KMS-11 (cell line): ENCODE data around the gene PHPT1.

Experiments used
- H2AFZ ChIP-seq: fragments of 200-600 bp; sonication (generic); 2 replicates; pipeline ENCODE4 v1.6.1; 2016; ENCODE audit warnings: antibody characterized with exemption, mixed run types, low read depth
- H3K27ac ChIP-seq: fragments of 200-600 bp; sonication (generic); 2 replicates; pipeline ENCODE4 v1.6.1; 2016; ENCODE audit warnings: mild to moderate bottlenecking, mixed run types
- H3K27me3 ChIP-seq: fragments of 200-600 bp; sonication (generic); 2 replicates; pipeline ENCODE4 v1.6.1; 2017; ENCODE audit warnings: mild to moderate bottlenecking, low read depth, mixed run types, moderate library complexity; ENCODE audit not compliant: insufficient read depth
- H3K36me3 ChIP-seq: fragments of 200-600 bp; sonication (generic); 2 replicates; pipeline ENCODE4 v1.6.1; 2017; ENCODE audit warnings: mild to moderate bottlenecking, mixed run types; ENCODE audit not compliant: insufficient read depth
- H3K4me1 ChIP-seq: fragments of 200-600 bp; sonication (generic); 2 replicates; pipeline ENCODE4 v1.6.1; 2016; ENCODE audit warnings: mild to moderate bottlenecking, low read depth, mixed run types; ENCODE audit not compliant: poor library complexity, severe bottlenecking
- H3K4me2 ChIP-seq: fragments of 200-600 bp; sonication (generic); 2 replicates; pipeline ENCODE4 v1.7.0; 2016; ENCODE audit warnings: mild to moderate bottlenecking, mixed run types
- H3K4me3 ChIP-seq: fragments of 200-600 bp; sonication (generic); IDR thresholded peaks from 2 replicates; pipeline ENCODE4 v1.6.1; 2017; ENCODE audit warnings: low read depth, low read length, mixed read lengths; ENCODE audit not compliant: insufficient read depth
- H3K79me2 ChIP-seq: fragments of 200-600 bp; sonication (generic); 2 replicates; pipeline ENCODE4 v1.6.1; 2016; ENCODE audit warnings: low read depth, mixed run types; ENCODE audit not compliant: insufficient read depth
- H3K9ac ChIP-seq: fragments of 200-600 bp; sonication (generic); 2 replicates; pipeline ENCODE4 v1.6.1; 2016; ENCODE audit warnings: mild to moderate bottlenecking, mixed run types
- H4K20me1 ChIP-seq: fragments of 200-600 bp; sonication (generic); 2 replicates; pipeline ENCODE4 v1.6.1; 2016; ENCODE audit warnings: mild to moderate bottlenecking, mixed run types; ENCODE audit not compliant: insufficient read depth
- CTCF ChIP-seq: fragments of 200-600 bp; sonication (generic); conservative IDR thresholded peaks from 2 replicates; pipeline ENCODE4 v1.6.1; 2017; ENCODE audit warnings: low read depth, mild to moderate bottlenecking, antibody characterized with exemption, low read length, moderate library complexity, mixed read lengths

PHPT1 gene

GRCh38 chr9:136857581-136858412 lies 8.6 kb downstream of the PHPT1 start:
- H3K9ac ChIP-seq = no peak overlapping the region
- no peak overlapping the region for H3K27ac ChIP-seq
- H3K4me1 ChIP-seq = no peaks in the 10 kb centered on the region
- no peaks in the 10 kb centered on the region for H4K20me1 ChIP-seq
- no peak overlapping the region for H3K4me3 ChIP-seq
- no peaks in the 10 kb centered on the region; the same call in 1 of the 2 replicates for H3K36me3 ChIP-seq
- no peak overlapping the region for H3K4me2 ChIP-seq
- H3K79me2 ChIP-seq = no peaks in the 10 kb centered on the region
- no peak overlapping the region for H2AFZ ChIP-seq
- H3K27me3 ChIP-seq = no peaks in the 10 kb centered on the region
- no peak for TF ChIP-seq CTCF

- Histone ChIP-seq H3K4me2 (no peak overlapping the region), H3K27me3 (no peaks in the 10 kb centered on the region)
Measured at GRCh38 chr9:136858452-136858843, 9.2 kb downstream of the PHPT1 start.

GRCh38 chr9:136858844-136859757 lies 9.9 kb downstream of the PHPT1 start:
- H3K4me2 ChIP-seq = no peak overlapping the region
- no peak overlapping the region for H3K9ac ChIP-seq
- no peak overlapping the region for H3K27ac ChIP-seq
- H4K20me1 ChIP-seq = no peaks in the 10 kb centered on the region
- peaks cover 1% of the 10 kb centered on the region for H3K4me1 ChIP-seq
- no peak overlapping the region for H2AFZ ChIP-seq
- no peak for TF ChIP-seq CTCF
- H3K4me3 ChIP-seq = no peak overlapping the region
- H3K79me2 ChIP-seq = peaks cover 7% of the 10 kb centered on the region
- H3K27me3 ChIP-seq = no peaks in the 10 kb centered on the region
- H3K36me3 ChIP-seq = no peaks in the 10 kb centered on the region; the same call in 1 of the 2 replicates

More at GRCh38 chr9:136858452-136858843, 9.2 kb downstream of the PHPT1 start:
- H3K9ac ChIP-seq = no peak overlapping the region
- no peak overlapping the region for H3K4me3 ChIP-seq
- H3K36me3 ChIP-seq = no peaks in the 10 kb centered on the region; the same call in 1 of the 2 replicates
- no peak for TF ChIP-seq CTCF
- no peaks in the 10 kb centered on the region for H3K4me1 ChIP-seq
- no peaks in the 10 kb centered on the region for H4K20me1 ChIP-seq
- H2AFZ ChIP-seq = no peak overlapping the region
- H3K27ac ChIP-seq = no peak overlapping the region
- H3K79me2 ChIP-seq = peaks cover under 1% of the 10 kb centered on the region; the same call in 1 of the 2 replicates

GRCh38 chr9:136860529-136860928 lies 11.3 kb downstream of the PHPT1 start:
- Histone ChIP-seq H3K4me1 (peaks cover 13% of the 10 kb centered on the region), H3K27ac (no peak overlapping the region), H3K4me3 (no peak overlapping the region), H4K20me1 (no peaks in the 10 kb centered on the region), H3K79me2 (peaks cover 21% of the 10 kb centered on the region), H2AFZ (no peak overlapping the region), H3K36me3 (no peaks in the 10 kb centered on the region; the same call in 1 of the 2 replicates), H3K9ac (no peak overlapping the region), H3K4me2 (no peak overlapping the region), H3K27me3 (no peaks in the 10 kb centered on the region)
- no peak for TF ChIP-seq CTCF
